Keratinocyte (primary cell): ENCODE results near the gene KCNH1. TPM values are rescaled to one million over a fixed set of nuclear protein-coding genes. Genes with fewer than 3 reads are reported as not detected.

ENCODE experiments used
- DNase-seq: peaks from one replicate; pipeline ENCODE4 v3.0.0-alpha.2; 2011; ENCODE audit warnings: low read depth, missing footprints, low spot score
- FAIRE-seq: peaks from 2 replicates; lab custom pipeline; 2011; peaks lifted over from hg19 to GRCh38; lab: Jason Lieb, UNC
- H2AFZ ChIP-seq: 2 replicates; pipeline ENCODE4 v1.6.0; 2012; ENCODE audit warnings: low read length, control low read depth, inconsistent platforms; ENCODE audit not compliant: control insufficient read depth
- H3K27ac ChIP-seq: 2 replicates; pipeline ENCODE4 v1.5.1; 2011; ENCODE audit warnings: low read length; ENCODE audit not compliant: control insufficient read depth, insufficient read depth
- H3K27me3 ChIP-seq: 3 replicates; pipeline ENCODE4 v1.6.0; 2011; ENCODE audit warnings: low read length; ENCODE audit not compliant: control insufficient read depth, insufficient read depth; ENCODE audit errors: extremely low read depth
- H3K36me3 ChIP-seq, 2 experiments: 2 replicates in 1 of 2; 3 replicates in 1 of 2; pipeline ENCODE4 v1.5.1; 2011; ENCODE audit warnings: low read length in 2 of 2, mild to moderate bottlenecking in 1 of 2; ENCODE audit not compliant: control insufficient read depth in 2 of 2, insufficient read depth in 2 of 2; ENCODE audit errors: extremely low read depth in 1 of 2
- H3K4me1 ChIP-seq: 3 replicates; pipeline ENCODE4 v1.5.1; 2011; ENCODE audit warnings: low read length; ENCODE audit not compliant: control insufficient read depth, insufficient read depth; ENCODE audit errors: extremely low read depth
- H3K4me2 ChIP-seq: 3 replicates; pipeline ENCODE4 v1.6.0; 2011; ENCODE audit warnings: low read depth, low read length; ENCODE audit not compliant: control insufficient read depth, insufficient read depth; ENCODE audit errors: extremely low read depth
- H3K4me3 ChIP-seq, 3 experiments: fragments of 200-600 bp in 1 of 3; sonication (generic) in 1 of 3; 2 replicates in 2 of 3; 3 replicates in 1 of 3; pipeline ENCODE4 v1.5.1; 2011 to 2016; ENCODE audit warnings: low read length in 3 of 3, mild to moderate bottlenecking in 3 of 3, control low read depth in 2 of 3, inconsistent platforms in 1 of 3, low read depth in 1 of 3, mixed read lengths in 1 of 3, mixed run types in 1 of 3, moderate library complexity in 1 of 3; ENCODE audit not compliant: control insufficient read depth in 2 of 3, insufficient read depth in 2 of 3; ENCODE audit errors: extremely low read depth in 1 of 3
- H3K79me2 ChIP-seq: 2 replicates; pipeline ENCODE4 v1.6.0; 2012; ENCODE audit warnings: low read length; ENCODE audit not compliant: control insufficient read depth, insufficient read depth
- H3K9ac ChIP-seq: 3 replicates; pipeline ENCODE4 v1.6.0; 2011; ENCODE audit warnings: low read length; ENCODE audit not compliant: control insufficient read depth, insufficient read depth; ENCODE audit errors: extremely low read depth
- H3K9me1 ChIP-seq: 3 replicates; pipeline ENCODE4 v1.6.0; 2011; ENCODE audit warnings: low read length; ENCODE audit not compliant: control insufficient read depth, insufficient read depth; ENCODE audit errors: extremely low read depth
- H3K9me3 ChIP-seq: 2 replicates; pipeline ENCODE4 v1.5.1; 2012; ENCODE audit warnings: low read depth, low read length; ENCODE audit not compliant: control insufficient read depth
- H4K20me1 ChIP-seq: 3 replicates; pipeline ENCODE4 v1.6.0; 2011; ENCODE audit warnings: low read length; ENCODE audit not compliant: control insufficient read depth, insufficient read depth; ENCODE audit errors: extremely low read depth
- EZH2 ChIP-seq: IDR thresholded peaks from one replicate; pipeline ENCODE4 v1.6.1; 2012; ENCODE audit warnings: inconsistent platforms, mild to moderate bottlenecking, low read length, moderate library complexity
- dilution Hi-C: fragments of 300-500 bp; cut with MboI; formaldehyde crosslinking; loops from one replicate; pipeline ENCODE4 v1.7.0; 2020; ENCODE audit warnings: low sequenced_read_pairs; ENCODE audit not compliant: extremely low pct_ligation_motif_present
- polyA plus RNA-seq, 5 experiments: library from polyadenylated mRNA; depleted of rRNA in 3 of 5; stranded (reverse) in 3 of 5; stranded (forward) in 1 of 5; unstranded in 1 of 5; fragments of >200 nt; gene quantifications; 1 replicate in 1 of 5; 2 replicates in 3 of 5; 3 replicates in 1 of 5; pipeline versions ENCODE4 v1.2.1 to v1.2.3, GENCODE V29; 2011 to 2012; ENCODE audit warnings: missing spikeins in 2 of 5, low read depth in 1 of 5, low replicate concordance in 1 of 5
- TF ChIP-seq, protein P1 (sequence below), 3 experiments: IDR thresholded peaks in 1 of 3; conservative IDR thresholded peaks in 1 of 3; optimal IDR thresholded peaks in 1 of 3; 2 replicates in 2 of 3; 3 replicates in 1 of 3; pipeline versions ENCODE3 to v1.5.1; 2011; ENCODE audit warnings: low read length in 3 of 3, mild to moderate bottlenecking in 3 of 3, moderate library complexity in 2 of 3, control low read depth in 1 of 3, inconsistent platforms in 1 of 3; ENCODE audit not compliant: insufficient read depth in 2 of 3; ENCODE audit errors: extremely low read depth in 1 of 3

KCNH1 gene
- polyA plus RNA-seq, 1 donor (not counting 4 experiments of a cell fraction or from before 2014, with no cell fraction given): not detected

DNA sequence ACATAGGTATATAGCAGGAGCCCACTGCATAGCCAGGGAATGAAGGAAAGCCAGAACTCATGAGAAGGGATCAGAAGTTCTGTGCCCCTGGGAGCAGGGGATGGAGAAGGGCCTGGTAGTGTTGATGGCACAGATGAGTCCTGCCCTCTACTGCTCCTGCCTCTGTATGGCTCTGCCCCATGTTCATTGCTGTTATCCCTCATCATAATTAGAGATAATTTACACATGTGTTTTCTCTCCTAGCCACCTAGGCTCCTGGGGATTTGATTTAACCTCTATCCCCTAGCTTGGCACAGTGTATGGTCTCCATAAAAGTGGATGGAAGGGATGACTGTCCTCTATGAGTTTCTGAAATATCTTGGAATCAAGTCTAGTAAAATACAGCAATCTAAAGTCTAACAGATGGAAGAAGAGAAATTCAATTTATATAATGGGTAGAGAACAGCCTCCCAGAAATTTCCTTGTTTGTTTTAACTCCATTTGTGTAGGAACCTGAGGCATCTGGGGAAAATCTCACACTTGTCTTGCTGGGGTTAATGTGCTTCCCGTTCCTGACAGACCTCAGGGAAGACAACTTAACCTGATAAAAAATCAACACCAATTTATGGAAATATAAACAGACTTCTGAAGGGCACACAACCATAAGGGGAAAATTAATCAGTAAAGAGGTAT is 411.4 kb downstream of the KCNH1 start:
- dilution Hi-C loops: no loop called here
- Histone ChIP-seq H3K27ac (no peak overlapping the region), H3K9ac (no peak overlapping the region), H3K4me2 (no peak overlapping the region), H3K9me1 (no peaks in the 10 kb centered on the region), H3K79me2 (no peaks in the 10 kb centered on the region), H3K9me3 (no peaks in the 10 kb centered on the region), H3K36me3 (no peaks in the 10 kb centered on the region), H4K20me1 (no peaks in the 10 kb centered on the region), H3K4me1 (no peaks in the 10 kb centered on the region), H3K4me3 (no peak overlapping the region), H2AFZ (no peak overlapping the region), H3K27me3 (no peaks in the 10 kb centered on the region)
- DNase-seq (no peak), FAIRE-seq (no peak)
- TF ChIP-seq, protein P1, sequence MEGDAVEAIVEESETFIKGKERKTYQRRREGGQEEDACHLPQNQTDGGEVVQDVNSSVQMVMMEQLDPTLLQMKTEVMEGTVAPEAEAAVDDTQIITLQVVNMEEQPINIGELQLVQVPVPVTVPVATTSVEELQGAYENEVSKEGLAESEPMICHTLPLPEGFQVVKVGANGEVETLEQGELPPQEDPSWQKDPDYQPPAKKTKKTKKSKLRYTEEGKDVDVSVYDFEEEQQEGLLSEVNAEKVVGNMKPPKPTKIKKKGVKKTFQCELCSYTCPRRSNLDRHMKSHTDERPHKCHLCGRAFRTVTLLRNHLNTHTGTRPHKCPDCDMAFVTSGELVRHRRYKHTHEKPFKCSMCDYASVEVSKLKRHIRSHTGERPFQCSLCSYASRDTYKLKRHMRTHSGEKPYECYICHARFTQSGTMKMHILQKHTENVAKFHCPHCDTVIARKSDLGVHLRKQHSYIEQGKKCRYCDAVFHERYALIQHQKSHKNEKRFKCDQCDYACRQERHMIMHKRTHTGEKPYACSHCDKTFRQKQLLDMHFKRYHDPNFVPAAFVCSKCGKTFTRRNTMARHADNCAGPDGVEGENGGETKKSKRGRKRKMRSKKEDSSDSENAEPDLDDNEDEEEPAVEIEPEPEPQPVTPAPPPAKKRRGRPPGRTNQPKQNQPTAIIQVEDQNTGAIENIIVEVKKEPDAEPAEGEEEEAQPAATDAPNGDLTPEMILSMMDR (optimal IDR thresholded peaks at IDR 0.05 in 1 of 3, IDR thresholded peaks at IDR 0.05 in 1 of 3, conservative IDR thresholded peaks at IDR 0.05 in 1 of 3; ENCODE audit: extremely low read depth in 1 of 3, insufficient read depth in 2 of 3, low read length in 3 of 3): no peak
- no peak for TF ChIP-seq EZH2

DNA sequence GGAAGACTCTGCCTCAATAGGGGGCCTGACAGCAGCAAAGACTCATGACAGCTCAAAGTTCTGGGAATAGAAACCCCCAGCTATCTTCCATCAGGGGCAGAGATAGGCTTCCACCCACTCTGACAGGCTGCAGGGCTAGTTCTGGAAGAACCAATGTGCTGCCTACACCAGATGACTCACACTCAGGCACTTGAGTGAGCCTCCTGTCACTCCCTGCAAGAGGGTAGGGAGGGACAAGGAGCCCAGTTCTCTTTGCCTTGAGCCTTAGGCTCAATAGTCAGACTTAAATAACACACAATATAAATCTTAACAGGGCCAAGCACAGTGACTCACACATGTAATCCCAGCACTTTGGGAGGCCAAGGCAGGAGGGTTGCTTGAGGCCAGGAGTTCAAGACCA is 418.9 kb downstream of the KCNH1 start:
- Histone ChIP-seq H4K20me1 (no peaks in the 10 kb centered on the region), H3K4me3 (no peak overlapping the region), H3K27me3 (no peaks in the 10 kb centered on the region), H3K9me1 (no peaks in the 10 kb centered on the region), H3K4me2 (no peak overlapping the region), H3K9ac (no peak overlapping the region), H3K27ac (no peak overlapping the region), H3K79me2 (no peaks in the 10 kb centered on the region), H2AFZ (no peak overlapping the region), H3K9me3 (no peaks in the 10 kb centered on the region), H3K36me3 (no peaks in the 10 kb centered on the region), H3K4me1 (no peaks in the 10 kb centered on the region)
- dilution Hi-C loops: no loop called here
- FAIRE-seq (no peak), DNase-seq (no peak)
- TF ChIP-seq, protein P1 (optimal IDR thresholded peaks at IDR 0.05 in 1 of 3, IDR thresholded peaks at IDR 0.05 in 1 of 3, conservative IDR thresholded peaks at IDR 0.05 in 1 of 3; ENCODE audit: extremely low read depth in 1 of 3, insufficient read depth in 2 of 3, low read length in 3 of 3): no peak
